ENCODE measurements around the gene ZFP36L1.

Gene ZFP36L1

DNA sequence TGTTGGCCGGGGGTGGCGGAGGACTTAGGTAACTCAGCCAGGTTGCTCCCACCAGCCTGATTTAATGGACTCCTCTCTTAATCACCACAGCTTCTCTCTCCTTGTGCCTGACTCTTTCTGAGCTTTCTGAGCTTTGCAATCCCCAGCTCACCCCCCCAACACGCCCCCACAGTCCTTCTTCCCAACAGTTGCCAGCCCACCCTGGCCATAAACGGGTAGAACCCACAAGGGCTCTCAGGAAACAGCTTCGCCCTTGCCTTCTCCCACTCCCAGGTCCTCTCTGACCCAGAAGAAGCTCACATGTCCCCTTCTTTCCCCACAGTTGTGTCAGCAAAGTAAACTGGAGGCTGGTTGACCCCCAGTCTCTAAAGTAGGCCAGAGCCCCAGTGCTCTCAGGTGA, 32.9 kb downstream of the ZFP36L1 start:
- no peak for DNase-seq

DNA sequence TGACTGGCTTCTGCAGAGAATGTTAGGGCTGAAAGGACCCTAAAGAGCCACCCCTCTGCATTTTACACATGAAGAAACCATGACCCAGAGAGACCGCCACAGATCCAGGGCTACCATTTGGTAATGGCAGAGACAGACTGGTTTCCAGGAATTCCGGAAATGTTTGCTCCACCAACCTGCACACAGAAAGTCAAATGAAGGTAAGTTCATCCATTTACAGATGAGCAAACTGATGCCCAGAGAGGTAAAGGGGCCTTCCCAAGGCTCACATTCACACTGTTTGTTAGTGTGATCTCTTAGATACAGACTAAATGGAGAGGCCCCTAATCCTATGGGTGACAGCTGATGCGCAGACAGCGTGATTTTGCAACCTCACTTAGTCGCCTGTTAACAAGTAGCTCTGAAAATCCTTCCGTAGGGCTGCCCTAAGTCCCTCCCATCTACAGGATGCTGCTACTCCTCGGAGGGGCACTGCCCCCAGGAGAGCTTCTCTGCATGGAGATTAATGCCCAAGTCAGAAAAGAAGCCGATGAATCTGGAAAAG, 33.8 kb downstream of the ZFP36L1 start:
- DNase-seq = no peak

DNA sequence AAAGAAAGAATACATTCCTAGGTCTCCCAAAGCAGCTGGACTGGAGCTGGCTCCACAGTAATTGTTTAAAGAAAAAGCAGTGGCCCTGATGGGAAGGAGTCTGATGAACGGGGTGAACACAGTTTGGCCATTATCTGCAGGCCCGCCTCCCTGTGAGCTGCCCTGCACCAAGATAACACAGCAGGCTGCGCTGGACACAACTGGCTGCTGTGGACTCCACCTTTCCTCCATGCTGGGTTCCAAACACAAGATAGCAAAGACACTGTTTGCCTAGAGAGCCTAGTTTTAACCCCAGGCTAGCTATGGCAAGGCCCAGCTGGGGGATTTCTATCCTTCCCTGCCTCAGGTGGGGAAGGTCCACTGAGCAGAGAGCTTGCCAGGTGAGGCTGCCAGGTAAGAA, 34.6 kb downstream of the ZFP36L1 start:
- DNase-seq = no peak

DNA sequence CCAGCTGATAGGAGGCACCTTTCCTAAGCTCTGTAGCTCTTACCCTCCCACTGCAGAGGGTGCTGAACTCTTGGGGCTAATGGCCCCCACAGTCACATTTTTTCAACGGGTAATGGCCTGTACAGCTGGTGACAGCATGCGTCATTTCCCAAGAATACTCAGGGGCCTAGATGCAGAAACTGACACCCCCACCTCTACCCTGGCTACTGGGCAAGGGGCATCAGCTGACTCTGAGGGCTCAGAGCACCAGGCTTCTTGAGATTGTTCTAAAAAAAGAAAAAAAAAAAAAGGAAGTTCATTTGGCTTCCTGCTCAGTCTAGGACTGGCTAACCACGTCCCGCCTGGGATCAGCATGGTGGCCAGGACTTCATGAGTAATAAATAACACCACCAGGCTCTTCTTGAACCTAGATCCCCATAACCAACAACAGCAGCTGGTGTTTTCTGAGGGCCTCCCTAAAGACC, 35.2 kb downstream of the ZFP36L1 start:
- no peak for DNase-seq

DNA sequence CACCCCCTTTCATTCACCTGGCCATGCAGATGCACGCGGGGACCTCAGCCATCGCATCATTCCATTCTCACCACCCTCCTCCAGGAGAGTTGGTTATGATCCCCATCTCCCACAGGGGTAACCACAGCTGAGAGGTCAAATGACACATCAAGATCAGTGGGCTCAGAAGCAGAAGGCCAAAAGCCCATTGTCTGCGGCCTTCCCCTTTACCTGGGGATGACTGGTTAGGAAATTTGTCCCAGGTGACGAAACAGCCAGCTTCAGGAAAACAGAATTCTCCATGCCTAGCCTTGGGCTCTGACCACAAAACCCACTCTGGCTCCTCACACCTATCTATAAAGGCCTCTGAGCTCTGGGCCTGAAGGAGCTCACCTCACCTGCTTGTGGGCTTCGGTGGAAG, 36.1 kb downstream of the ZFP36L1 start:
- DNase-seq = no peak

DNA sequence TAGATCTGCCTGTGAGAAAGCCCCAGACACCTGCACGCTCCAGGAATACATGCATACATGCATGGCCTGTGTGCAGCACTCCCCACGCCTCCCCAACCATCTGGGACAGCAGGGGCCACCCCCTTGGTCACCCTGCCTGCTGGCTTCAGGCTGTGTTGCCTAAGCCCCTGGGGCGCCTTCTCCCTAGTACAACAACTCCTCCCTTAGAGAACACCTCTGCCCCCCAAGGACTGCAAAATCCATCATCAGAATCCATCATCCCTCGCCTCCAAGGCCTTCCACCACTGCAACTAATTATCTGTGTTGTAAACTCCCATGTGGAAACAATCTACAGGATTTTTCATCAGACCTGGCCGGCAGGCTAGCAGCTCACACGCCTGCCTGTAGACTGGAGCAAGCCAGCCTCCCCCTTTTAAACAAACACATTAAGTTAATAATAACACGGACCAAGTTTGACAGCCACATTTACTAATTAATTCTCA, 36.8 kb downstream of the ZFP36L1 start:
- DNase-seq = no peak

DNA sequence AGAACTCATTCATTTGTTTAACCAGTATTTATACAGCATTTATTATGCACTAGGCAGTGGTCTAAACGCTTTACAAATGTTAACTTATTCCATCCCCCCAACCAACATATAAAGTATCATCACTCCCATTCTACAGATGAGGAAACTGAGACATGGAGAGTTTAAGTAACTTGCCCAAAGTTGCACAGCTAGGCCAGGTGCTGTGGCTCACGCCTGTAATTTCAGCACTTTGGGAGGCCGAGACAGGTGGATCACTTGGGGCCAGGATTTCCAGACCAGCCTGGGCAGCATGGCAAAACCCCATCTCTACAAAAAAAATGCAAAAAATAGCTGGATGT, 37.9 kb downstream of the ZFP36L1 start:
- no peak for DNase-seq

DNA sequence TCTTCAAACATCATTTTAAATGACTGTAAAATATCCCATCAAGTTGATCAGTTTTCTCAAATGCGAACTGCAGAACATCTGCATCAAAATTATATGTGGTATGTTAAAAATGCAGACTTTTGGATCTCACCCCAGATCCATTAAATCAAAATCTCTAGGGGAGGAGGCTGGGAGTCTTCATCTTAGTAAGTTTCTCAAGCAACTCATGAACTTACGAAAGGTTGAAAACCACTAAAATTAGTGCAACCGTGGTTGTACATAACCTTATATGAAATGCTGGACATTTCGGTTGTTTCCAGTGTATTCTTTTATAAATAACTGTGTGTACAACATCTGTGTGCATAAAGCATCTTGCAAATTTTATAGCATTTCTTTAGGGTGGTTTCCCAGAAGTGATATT, 39.2 kb downstream of the ZFP36L1 start:
- no peak for DNase-seq

DNA sequence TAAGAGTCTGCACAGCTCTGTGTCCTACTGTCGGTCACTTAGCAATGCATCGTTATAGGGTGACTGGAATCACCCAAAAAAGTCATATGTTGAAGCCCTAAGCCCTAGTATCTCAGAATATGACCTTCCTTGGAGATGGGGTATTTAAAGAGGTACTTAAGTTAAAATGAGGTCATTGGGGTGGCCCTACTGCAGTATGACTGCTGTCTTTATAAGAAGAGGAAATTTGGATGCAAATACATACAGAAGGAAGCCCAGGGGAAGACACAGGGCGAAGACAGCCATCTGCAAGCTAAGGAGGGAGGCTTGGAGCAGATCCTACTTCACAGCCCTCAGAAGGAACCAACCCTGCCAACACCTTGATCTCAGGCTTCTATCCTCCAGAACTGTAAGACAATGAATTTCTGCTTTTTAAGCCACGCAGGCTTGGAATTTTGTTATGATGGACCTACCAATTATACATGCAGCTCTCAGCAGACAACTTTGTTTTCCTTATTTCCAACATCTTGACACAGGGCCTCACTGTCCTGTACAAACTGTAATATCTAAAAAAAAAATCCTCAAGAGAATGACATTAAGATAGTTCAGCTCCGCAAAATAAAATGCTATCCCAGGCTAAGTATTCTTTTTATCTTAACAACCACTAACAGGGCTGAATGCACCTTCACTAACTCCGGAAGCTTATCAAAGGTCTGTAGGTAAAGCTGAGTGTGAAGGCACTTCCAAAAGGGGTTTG, 40.4 kb downstream of the ZFP36L1 start:
- no peak for DNase-seq

DNA sequence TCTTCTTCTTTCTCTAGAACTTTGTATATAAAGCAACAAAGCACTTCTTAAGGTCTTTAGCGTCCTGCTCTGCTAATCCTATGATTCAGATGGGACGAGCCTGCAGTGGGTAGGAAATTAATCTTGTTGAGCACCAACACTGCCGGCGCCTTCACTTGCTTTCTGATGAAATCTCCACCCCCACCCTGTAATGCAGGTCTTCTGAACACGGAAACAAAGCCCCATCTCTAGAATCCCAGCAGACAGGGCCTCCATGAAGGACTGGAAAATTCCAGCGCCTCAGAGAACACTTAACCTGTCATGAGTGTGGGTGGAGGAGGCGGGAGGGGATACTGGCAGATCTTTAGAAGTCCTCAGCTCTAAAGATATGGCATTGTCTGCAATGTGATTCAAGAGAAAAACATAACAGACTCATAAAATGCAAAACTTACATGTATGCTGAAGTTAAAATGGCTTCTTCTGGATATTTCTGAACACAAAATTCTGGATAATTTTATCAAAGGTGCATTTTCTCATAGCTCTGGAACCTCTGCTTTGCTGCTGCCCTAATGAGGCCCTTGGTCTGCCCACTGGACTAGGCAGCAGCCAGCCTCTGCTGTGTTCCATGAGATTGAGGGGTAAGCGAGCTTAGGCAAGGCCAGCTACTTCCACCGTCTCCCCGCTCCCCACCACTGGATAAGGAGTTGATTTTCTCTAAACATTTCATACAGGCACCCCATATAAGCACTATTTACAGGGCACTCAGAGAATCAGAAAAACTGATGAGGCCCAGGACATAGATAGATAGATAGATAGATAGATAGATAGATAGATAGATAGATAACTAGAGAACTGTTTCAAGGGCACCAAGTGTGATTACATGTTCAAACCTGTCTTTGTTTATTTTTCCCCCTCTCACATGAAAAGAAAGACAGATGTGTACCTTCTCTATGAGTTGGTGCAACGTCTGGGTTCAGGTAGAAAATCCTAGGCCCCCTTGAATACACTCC, 43.1 kb downstream of the ZFP36L1 start:
- DNase-seq = peak; percentile 27

DNA sequence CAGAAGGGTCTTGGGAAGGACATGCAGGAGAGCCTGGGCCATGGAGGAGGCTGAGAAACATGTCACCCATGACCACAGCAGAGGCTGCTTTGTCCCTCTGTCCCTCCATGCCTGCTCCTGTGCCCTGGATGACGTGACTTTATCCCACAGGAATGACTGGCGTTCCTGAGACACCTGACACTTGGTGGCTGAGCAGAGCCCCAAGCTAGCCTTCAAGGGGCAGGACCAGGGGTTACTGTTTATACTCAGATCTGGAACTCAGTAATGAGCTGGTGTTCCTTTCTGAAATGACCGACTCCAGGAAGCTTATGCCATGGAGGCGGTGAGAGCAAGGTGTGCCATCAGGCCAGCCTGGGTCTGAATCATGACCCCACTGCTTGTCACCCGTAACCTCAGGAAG, 44.2 kb downstream of the ZFP36L1 start:
- DNase-seq = no peak

DNA sequence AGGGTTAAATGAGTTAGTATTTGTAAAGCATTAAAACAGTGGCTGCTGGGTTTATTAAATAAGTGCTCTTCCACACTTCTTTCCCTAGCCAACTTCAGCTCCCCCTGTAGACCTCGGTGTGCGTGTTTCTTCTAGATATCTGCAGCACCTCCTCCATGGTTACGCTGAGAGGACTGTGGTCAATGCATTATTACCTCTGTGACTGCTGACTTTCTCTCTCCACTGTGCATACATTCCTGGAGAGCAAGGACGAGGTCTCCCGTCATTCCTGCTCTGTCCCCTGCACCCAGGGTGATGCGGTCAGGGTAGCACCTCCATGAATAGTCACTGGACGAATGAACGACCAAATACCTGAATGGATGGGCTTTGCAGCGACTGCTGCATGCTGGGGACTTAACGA, 44.6 kb downstream of the ZFP36L1 start:
- no peak for DNase-seq

DNA sequence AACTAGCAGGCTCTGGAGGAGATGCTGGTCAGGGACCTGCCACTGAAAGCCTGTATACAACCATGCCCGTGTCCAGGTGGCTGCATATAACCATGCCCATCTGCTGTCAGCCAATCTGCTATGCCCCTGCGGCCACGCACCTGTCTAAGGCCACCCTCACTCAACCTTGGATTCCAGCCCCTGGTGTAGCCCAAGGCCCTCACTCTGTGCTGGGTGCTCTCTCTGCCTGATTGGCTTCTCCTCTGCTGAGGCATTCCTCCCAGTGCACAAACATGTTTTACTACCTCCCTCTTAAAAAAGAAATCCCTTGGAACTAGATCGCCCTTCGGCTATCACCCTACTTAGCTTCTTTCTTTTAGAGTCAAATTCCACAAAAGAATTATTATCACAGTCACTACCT, 45.5 kb downstream of the ZFP36L1 start:
- no peak for DNase-seq

DNA sequence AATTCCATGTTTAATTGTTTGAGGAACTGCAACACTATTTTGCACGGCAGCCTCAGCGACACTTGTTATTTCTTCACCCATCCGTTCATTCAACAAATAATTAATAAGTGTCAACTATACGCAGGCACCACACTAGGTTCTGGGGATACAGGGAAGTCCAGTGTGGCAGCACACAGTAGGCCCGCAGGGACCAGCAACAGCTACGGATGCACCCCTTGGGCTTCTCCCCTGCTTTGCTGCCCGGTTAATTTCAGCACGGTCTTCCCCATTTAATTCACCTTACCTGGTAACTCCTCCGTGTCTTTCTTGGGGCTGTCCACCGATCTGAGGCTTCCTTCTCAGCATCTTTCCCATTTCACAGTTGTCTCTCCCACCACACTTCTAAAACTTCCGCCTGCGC, 48.3 kb downstream of the ZFP36L1 start:
- DNase-seq = no peak

DNA sequence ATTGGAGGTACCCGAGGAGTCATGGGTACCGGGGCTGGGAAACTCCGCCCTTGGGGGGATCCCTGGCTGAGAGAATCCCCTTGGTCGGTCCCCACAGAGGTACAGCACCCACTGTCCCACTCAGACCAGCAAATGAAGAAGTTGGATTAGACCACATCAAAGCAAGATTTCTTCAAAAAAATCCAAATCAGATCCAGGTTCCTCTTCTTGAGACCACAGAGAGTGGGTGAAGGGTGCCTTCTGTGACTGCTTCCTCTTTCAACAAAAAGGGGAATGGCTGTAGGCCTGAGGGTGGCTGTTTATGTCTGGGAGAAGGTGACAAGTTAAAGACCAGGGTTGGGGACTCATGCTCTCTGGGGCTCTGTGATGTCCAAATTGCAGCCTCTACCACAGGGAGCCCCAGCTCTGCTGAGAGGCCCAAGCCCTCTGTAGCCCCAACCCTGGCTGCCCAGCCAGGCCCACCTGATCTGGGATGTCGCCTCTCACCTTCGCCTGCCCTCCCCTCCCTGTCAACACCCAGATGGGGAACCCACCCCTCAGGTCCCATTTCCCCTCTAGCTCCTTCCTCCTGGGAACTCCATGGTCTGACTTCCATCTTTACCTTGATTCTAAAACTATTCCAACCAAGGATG, 50.9 kb downstream of the ZFP36L1 start:
- no peak for DNase-seq

DNA sequence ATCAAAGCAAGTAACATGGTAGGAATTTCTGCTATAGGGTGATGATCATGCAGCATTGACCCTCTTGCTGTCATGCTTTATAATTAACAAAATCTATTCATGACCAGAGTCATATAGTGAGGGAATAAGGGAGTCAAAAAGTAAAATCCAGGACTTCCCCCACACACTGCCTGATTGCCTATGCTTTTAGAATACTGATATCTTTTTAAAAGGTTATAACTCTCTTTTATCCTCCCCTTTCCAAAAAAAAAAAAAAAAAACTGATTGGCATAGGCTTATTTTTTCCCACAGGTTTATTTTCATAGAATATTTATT, 51.4 kb downstream of the ZFP36L1 start:
- DNase-seq = no peak

DNA sequence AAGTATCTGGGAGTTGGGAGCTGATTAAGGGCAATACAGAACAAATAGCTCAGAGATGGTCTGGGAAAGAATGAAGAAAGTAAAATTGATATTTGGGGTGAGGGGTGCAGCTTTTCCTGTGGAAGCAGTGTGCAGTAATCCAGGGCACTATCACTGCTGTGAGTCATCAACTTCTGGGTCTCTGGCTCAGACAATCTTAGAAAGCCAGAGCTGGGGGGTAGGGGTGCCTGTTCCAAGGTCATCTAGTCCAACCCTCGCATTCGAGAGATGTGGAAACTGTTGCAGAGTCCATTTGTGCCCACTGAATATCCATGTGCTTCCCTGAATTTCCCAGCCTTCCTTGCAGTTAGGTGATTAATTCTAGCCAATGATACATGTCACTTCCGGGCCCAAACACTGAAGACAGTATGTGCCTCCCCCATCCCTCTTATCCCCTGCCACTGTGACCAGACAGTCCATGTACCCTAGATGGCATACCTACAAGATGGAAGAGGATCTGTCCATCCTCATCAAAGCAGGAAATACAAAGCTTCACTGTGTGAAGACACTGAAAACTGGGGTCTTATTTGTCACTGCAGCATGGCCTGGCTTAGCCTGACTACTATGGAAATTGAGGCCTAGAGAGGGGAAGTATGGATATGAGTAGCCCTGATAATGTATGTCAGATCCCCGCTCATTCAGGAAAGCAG, 51.9 kb downstream of the ZFP36L1 start:
- no peak for DNase-seq

DNA sequence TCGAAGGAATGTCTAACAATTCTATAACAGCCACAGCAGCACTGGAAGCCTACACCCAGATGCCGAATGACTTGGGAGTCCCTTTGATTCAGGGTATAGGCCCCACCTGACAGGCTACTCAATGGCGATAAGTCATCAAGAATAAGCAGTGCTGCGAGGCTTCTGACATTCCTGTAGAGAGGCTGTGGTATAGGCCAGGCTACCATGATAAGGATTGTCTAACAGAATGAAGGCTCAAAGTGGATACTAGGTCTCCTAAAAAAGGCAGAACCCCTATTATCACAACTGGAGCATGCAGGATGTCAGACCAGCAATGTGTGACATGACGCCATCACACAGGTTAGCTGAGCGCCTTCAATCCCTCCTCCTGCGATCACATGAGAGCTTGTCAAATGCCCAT, 53.2 kb downstream of the ZFP36L1 start:
- no peak for DNase-seq

DNA sequence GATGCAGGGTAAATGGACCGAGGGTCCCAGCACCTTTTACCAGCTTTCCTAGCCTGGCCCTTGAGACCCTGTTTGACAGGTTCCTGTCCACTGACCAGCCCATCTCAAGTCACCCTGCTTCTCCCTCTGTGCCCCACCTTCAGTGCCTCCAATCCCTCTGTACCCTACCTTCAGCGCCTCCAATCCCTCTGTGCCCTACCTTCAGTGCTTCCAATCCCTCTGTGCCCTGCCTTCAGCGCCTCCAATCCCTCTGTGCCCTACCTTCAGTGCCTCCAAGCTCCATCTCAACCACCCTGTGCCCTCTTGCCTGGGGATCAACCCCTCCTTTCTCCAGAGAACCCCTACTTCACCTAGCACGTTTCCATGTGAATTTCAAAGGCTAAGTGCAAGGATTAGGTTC, 54.3 kb downstream of the ZFP36L1 start:
- no peak for DNase-seq

Measured in NCI-H510A treated with DMSO at 0.1 percent for 48 hours (cell line).